Ectodermal cell (in vitro differentiated cells): ENCODE measurements around the gene GNG7.
"Not testable (repeated sequence)": the region's sequence is repeated elsewhere in the genome, so short reads cannot be mapped to it uniquely, and the experiment has no call there.

Experiments
- H3K27ac ChIP-seq: 2 replicates; pipeline ENCODE4 v1.7.0; 2013; ENCODE audit warnings: mild to moderate bottlenecking, low read depth, low read length; ENCODE audit not compliant: insufficient read depth, poor library complexity, severe bottlenecking
- H3K27me3 ChIP-seq: 2 replicates; pipeline ENCODE4 v1.7.0; 2013; ENCODE audit warnings: mild to moderate bottlenecking, low read length; ENCODE audit not compliant: insufficient read depth, control insufficient read depth, poor library complexity, severe bottlenecking
- H3K36me3 ChIP-seq: one replicate; pipeline ENCODE4 v1.7.0; 2013; ENCODE audit warnings: low read length; ENCODE audit not compliant: control insufficient read depth, insufficient read depth
- H3K4me1 ChIP-seq: one replicate; pipeline ENCODE4 v1.7.0; 2013; ENCODE audit warnings: low read length; ENCODE audit not compliant: control insufficient read depth, insufficient read depth
- H3K4me3 ChIP-seq: 2 replicates; pipeline ENCODE4 v1.7.0; 2013; ENCODE audit warnings: low read depth, low read length, control low read depth; ENCODE audit not compliant: insufficient read depth
- H3K9me3 ChIP-seq: 2 replicates; pipeline ENCODE4 v1.7.0; 2013; ENCODE audit warnings: mild to moderate bottlenecking, low read length, moderate library complexity; ENCODE audit not compliant: control insufficient read depth
- WGBS, 2 experiments: methylation state at CpG; one replicate each; pipeline ENCODE4 v1.1.7; 2013; ENCODE audit warnings: missing lambda C conversion rate in 2 of 2; 5-methylcytosine and 5-hydroxymethylcytosine counted together

The GNG7 gene

GRCh38 chr19:2567580-2567979 is 134.9 kb downstream of the GNG7 start:
- Histone ChIP-seq H3K27me3 (no peaks in the 10 kb centered on the region), H3K27ac (no peak overlapping the region), H3K4me1 (no peaks in the 10 kb centered on the region), H3K4me3 (no peak overlapping the region), H3K9me3 (no peaks in the 10 kb centered on the region), H3K36me3 (no peaks in the 10 kb centered on the region)
- WGBS, 2 experiments = 85 to 87% methylated on average over 17 of the region's 17 CpGs

DNA sequence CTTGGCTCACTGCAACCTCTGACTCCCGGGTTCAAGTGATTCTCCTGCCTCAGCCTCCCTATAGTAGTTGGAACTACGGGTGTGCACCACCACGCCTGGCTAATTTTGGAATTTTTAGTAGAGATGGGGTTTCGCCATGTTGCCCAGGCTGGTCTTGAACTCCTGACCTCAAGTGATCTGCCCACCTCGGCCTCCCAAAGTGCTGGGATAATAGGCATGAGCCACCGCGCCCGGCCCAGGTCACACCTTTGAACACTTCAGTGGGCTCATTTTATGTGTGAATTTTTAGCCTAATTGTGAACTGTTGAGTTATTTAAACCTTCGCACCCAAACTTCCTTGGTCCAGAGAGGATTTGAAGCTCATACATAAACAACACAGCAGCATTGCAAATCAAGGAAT is 138.9 kb downstream of the GNG7 start:
- H3K9me3 ChIP-seq, H3K4me1 ChIP-seq, H3K36me3 ChIP-seq, H3K27ac ChIP-seq, H3K27me3 ChIP-seq, H3K4me3 ChIP-seq: not testable (repeated sequence)
- WGBS, 2 experiments = 93 to 96% methylated on average over 9 of the region's 9 CpGs

DNA sequence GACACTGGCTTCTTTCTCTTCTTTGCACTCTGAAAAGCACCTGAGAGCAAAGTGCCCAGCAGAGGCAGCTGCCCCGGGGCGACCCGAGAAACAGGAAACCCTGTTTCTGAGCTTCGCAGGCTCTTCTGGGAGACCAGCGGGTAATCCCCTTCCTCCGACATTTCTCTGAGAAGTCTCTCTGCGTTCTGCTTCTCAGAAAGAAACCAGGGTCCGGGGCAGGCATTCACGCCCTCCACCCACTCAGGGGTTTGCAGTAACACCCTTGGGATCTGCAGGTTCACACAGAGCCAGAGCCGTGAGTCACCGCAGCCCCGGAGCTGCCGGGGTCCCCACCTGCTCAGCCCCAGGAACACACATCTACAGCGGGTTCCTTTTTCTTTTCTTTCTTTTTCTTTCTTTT is 140.6 kb downstream of the GNG7 start:
- no peaks in the 10 kb centered on the region for H3K27me3 ChIP-seq
- peaks cover 7% of the 10 kb centered on the region for H3K4me1 ChIP-seq
- no peak overlapping the region for H3K4me3 ChIP-seq
- H3K27ac ChIP-seq = no peak overlapping the region
- H3K9me3 ChIP-seq = no peaks in the 10 kb centered on the region
- WGBS, 2 experiments = 78 to 84% methylated on average over 14 of the region's 14 CpGs
- H3K36me3 ChIP-seq = no peaks in the 10 kb centered on the region

- Histone ChIP-seq H3K36me3 (no peaks in the 10 kb centered on the region), H3K27me3 (no peaks in the 10 kb centered on the region), H3K9me3 (no peaks in the 10 kb centered on the region), H3K4me1 (peaks cover 7% of the 10 kb centered on the region), H3K27ac (no peak overlapping the region), H3K4me3 (no peak overlapping the region)
- WGBS, 2 experiments = 92 to 94% methylated on average over 5 of the region's 5 CpGs
Measured at GRCh38 chr19:2561221-2561620, 141.3 kb downstream of the GNG7 start.

- Histone ChIP-seq H3K4me1 (peaks cover 7% of the 10 kb centered on the region), H3K27me3 (no peaks in the 10 kb centered on the region), H3K4me3 (no peak overlapping the region), H3K36me3 (no peaks in the 10 kb centered on the region), H3K9me3 (no peaks in the 10 kb centered on the region), H3K27ac (no peak overlapping the region)
- 93 to 96% methylated on average over 13 of the region's 13 CpGs for WGBS, 2 experiments
Measured at GRCh38 chr19:2560369-2560768, 142.1 kb downstream of the GNG7 start.

- no peak overlapping the region for H3K4me3 ChIP-seq
- H3K36me3 ChIP-seq = no peaks in the 10 kb centered on the region
- H3K9me3 ChIP-seq = no peaks in the 10 kb centered on the region
- H3K27ac ChIP-seq = no peak overlapping the region
- H3K27me3 ChIP-seq = no peaks in the 10 kb centered on the region
- 100% methylated on average over 2 of the region's 2 CpGs for WGBS, 2 experiments
- H3K4me1 ChIP-seq = peaks cover 7% of the 10 kb centered on the region
Measured at GRCh38 chr19:2558543-2558942, 144.0 kb downstream of the GNG7 start.

DNA sequence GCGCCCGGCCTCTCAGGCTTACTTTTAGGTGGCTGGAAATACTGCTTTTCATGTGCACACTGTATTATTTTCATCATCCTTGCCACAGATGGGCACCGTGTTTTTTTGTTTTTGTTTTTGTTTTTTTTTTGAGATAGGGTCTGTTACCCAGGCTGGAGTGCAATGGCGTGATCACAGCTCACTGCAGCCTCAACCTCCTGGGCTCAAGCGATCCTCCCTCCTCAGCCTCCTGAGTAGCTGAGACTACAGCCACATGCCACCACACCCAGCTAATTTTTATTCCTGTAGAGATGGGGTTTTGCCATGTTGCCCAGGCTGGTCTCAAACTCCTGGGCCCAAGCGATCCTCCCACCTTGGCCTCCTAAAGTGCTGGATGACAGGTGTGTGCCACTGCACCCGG is 144.4 kb downstream of the GNG7 start:
- H3K27ac ChIP-seq, H3K9me3 ChIP-seq, H3K4me1 ChIP-seq, H3K36me3 ChIP-seq, H3K27me3 ChIP-seq, H3K4me3 ChIP-seq: not testable (repeated sequence)
- WGBS, 2 experiments = 78 to 79% methylated on average over 7 of the region's 7 CpGs

- Histone ChIP-seq H3K27me3 (no peaks in the 10 kb centered on the region), H3K4me3 (no peak overlapping the region), H3K27ac (no peak overlapping the region), H3K9me3 (no peaks in the 10 kb centered on the region), H3K36me3 (no peaks in the 10 kb centered on the region), H3K4me1 (peaks cover 7% of the 10 kb centered on the region)
- WGBS, 2 experiments = 95% methylated on average over 17 of the region's 17 CpGs
Measured at GRCh38 chr19:2557093-2557440, 145.4 kb downstream of the GNG7 start.

DNA sequence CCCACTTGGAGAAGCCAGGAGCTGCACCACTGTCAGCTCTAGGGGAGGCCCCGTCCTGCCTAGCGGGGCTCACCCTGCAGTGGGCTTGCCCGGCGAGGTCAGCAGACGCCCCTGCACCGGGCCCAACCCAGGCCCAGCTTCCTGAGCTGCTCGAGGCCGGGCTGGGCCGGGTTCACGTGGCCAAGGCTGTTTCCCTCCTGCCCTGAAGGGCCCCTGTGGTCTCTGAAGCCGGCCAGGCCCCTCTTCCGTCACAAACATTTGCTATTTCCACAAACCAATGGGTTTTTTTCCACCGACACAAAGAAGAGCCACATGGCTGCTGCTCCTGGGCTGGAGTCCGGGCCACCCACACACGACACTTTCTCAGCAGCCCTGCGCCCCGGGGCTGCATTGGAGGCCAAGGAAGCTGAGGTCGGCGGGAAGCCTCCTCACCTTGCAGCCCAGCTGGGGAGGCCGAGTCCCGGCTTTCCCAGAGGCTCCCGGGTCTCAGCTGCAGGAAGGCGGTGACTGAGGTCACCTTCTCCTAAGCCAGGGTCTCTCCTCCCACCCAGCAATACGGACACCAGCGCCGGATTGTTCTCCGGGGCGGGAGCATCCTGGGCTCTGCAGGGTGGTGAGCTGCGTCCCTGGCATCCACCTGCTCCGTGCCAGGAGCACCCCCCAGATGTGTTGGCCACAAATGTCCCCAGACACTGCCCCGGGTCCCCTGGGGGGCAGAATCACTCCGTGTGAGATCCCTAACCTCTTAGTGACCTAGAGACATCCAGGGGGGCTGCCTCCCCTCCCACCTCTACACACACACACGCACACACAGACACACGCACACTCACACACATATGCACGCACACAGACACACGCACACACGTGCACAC is 146.0 kb downstream of the GNG7 start:
- Histone ChIP-seq H3K27ac (no peak overlapping the region), H3K36me3 (no peaks in the 10 kb centered on the region), H3K4me3 (no peak overlapping the region), H3K27me3 (no peaks in the 10 kb centered on the region), H3K4me1 (peaks cover 7% of the 10 kb centered on the region), H3K9me3 (no peaks in the 10 kb centered on the region)
- WGBS, 2 experiments = 86% methylated on average over 37 of the region's 37 CpGs

GRCh38 chr19:2555422-2556220 is 146.9 kb downstream of the GNG7 start:
- no peak overlapping the region for H3K27ac ChIP-seq
- H3K9me3 ChIP-seq = no peaks in the 10 kb centered on the region
- WGBS, 2 experiments = 94 to 95% methylated on average over 42 of the region's 42 CpGs
- peaks cover 7% of the 10 kb centered on the region for H3K4me1 ChIP-seq
- H3K27me3 ChIP-seq = no peaks in the 10 kb centered on the region
- no peaks in the 10 kb centered on the region for H3K36me3 ChIP-seq
- no peak overlapping the region for H3K4me3 ChIP-seq
